Urinary bladder (tissue), 4 donors: ENCODE results near the gene TMEM154. TPM values are rescaled to one million over a fixed set of nuclear protein-coding genes. Genes with fewer than 3 reads are reported as not detected.
"Not testable (repeated sequence)": the region's sequence is repeated elsewhere in the genome, so short reads cannot be mapped to it uniquely, and the experiment has no call there.

Source experiments
- DNase-seq: peaks from one replicate; pipeline ENCODE4 v3.0.0-alpha.2; 2015; ENCODE audit errors: extremely low spot score
- H3K27ac ChIP-seq: one replicate; pipeline ENCODE4 v1.5.1; 2013; ENCODE audit warnings: low read depth, mild to moderate bottlenecking, moderate library complexity
- H3K36me3 ChIP-seq: one replicate; pipeline ENCODE4 v1.6.1; 2013; ENCODE audit warnings: mild to moderate bottlenecking, moderate library complexity; ENCODE audit not compliant: insufficient read depth
- H3K4me1 ChIP-seq: one replicate; pipeline ENCODE4 v1.6.1; 2013; ENCODE audit warnings: mild to moderate bottlenecking, moderate library complexity; ENCODE audit not compliant: insufficient read depth
- H3K4me3 ChIP-seq: one replicate; pipeline ENCODE4 v1.5.1; 2013; ENCODE audit warnings: low read depth, low read length
- WGBS: extraction: QIAGEN DNeasy Blood & Tissue Kit; methylation state at CpG from one replicate; pipeline ENCODE4 v1.1.7; 2013; 5-methylcytosine and 5-hydroxymethylcytosine counted together
- polyA plus RNA-seq: library from polyadenylated mRNA; stranded (reverse); fragments of 200-250 nt; gene quantifications from one replicate; pipeline ENCODE4 v1.2.3, GENCODE V29; 2013
- total RNA-seq: library from RNA; depleted of rRNA; stranded (reverse); fragments of >200 nt; gene quantifications from one replicate; pipeline ENCODE4 v1.2.3, GENCODE V29; 2014
- donor health status: healthy with polysubstance abuse.
- donor health status: healthy.

TMEM154 gene
- total and polyA plus RNA-seq, 2 donors = 2.0 to 17.2 TPM

GRCh38 chr4:152668338-152668964, 11.3 kb downstream of the TMEM154 start:
- H3K36me3 ChIP-seq = no peaks in the 10 kb centered on the region
- no peak overlapping the region for H3K27ac ChIP-seq
- no peak overlapping the region for H3K4me3 ChIP-seq
- no peak for DNase-seq
- H3K4me1 ChIP-seq = no peaks in the 10 kb centered on the region
- 77% methylated on average over 11 of the region's 11 CpGs for WGBS

DNA sequence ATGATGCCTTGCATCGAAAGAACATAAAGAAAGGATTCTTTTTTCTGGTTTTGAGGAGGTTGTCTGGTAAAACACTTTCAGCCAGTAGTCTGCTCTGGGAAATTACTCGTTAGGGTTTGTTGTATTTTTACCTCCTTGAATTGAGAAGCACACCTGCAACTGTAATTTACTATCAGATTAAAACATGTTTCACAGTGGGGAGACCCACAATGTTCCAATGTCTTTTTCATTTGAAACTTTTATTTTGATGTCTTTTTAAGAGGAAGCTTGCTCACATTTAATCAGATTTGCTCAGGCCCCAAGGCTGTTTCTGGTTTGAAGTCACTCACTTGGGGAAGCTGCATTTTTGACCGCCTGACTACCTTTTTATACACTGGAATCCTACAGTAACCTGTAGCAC, 12.0 kb downstream of the TMEM154 start:
- Histone ChIP-seq H3K4me1 (no peaks in the 10 kb centered on the region), H3K27ac (no peak overlapping the region), H3K4me3 (no peak overlapping the region), H3K36me3 (no peaks in the 10 kb centered on the region)
- DNase-seq = no peak
- WGBS = 71% methylated on average over 3 of the region's 3 CpGs

DNA sequence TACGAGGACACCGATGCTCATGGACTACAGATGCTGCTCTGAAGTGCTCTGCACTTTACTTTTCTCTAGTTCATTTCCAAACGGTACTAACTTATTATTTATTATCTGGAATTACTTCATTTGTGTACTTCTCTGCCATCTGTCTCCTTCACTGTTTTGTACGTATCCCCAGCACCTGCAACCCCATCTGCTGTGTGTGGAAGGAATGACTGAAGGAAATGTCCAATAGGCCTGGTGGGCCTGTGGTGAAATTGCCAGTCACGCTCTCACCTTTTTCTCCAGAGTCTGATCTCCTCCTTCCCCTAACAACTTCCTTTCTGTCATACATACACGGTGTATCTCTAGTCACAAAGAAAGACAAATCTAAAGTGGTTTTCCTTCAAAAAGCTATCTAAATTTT, 12.9 kb downstream of the TMEM154 start:
- Histone ChIP-seq H3K4me3 (no peak overlapping the region), H3K27ac (no peak overlapping the region), H3K4me1 (no peaks in the 10 kb centered on the region), H3K36me3 (no peaks in the 10 kb centered on the region)
- no peak for DNase-seq
- 77% methylated on average over 6 of the region's 6 CpGs for WGBS

DNA sequence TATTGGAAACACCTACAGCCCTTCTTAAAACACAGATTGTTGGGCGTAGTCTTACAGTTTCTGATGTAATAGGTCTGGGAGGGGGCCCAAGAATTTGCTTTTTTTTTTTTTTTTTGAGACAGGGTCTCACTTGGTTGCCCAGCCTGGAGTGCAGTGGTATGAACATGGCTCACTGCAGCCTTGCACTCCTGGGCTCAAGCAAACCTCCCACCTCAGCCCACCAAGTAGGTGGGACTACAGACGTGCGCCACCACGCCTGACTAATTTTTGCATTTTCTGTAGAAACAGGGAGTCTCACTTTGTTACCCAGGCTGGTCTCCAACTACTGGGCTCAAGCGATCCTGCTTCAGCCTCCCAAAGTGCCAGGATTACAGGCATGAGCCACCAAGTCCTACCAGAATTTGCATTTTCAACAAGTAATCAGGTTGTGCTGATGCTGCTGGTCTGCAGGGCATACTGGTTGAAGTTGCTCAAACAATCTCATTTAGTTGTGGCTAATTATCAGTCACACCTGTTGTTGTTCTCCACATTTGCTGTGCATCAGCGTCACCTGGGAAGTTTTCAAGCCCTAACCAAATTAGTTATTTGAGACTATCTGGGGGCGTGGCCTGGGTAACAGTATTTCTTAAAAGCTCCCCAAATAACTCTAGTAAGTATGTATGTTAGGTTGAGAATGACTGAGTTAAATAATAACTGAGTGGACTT, 14.0 kb downstream of the TMEM154 start:
- DNase-seq = no peak
- Histone ChIP-seq H3K27ac (no peak overlapping the region), H3K4me3 (no peak overlapping the region), H3K36me3 (no peaks in the 10 kb centered on the region), H3K4me1 (no peaks in the 10 kb centered on the region)
- 86% methylated on average over 7 of the region's 7 CpGs for WGBS

GRCh38 chr4:152664067-152664378, 15.8 kb downstream of the TMEM154 start:
- not testable (repeated sequence) for H3K4me3 ChIP-seq, DNase-seq, H3K27ac ChIP-seq, H3K36me3 ChIP-seq, H3K4me1 ChIP-seq
- 75% methylated on average over 4 of the region's 5 CpGs for WGBS

- WGBS = 65% methylated on average over 6 of the region's 6 CpGs
- H3K4me1 ChIP-seq = no peaks in the 10 kb centered on the region
- H3K4me3 ChIP-seq = no peak overlapping the region
- H3K27ac ChIP-seq = no peak overlapping the region
- H3K36me3 ChIP-seq = no peaks in the 10 kb centered on the region
- DNase-seq = no peak
Measured at GRCh38 chr4:152663203-152664066, 16.4 kb downstream of the TMEM154 start.

- no peaks in the 10 kb centered on the region for H3K36me3 ChIP-seq
- DNase-seq = no peak
- H3K4me1 ChIP-seq = no peaks in the 10 kb centered on the region
- no peak overlapping the region for H3K4me3 ChIP-seq
- WGBS = 70% methylated on average over 2 of the region's 2 CpGs
- H3K27ac ChIP-seq = no peak overlapping the region
Measured at GRCh38 chr4:152661649-152662048, 18.1 kb downstream of the TMEM154 start.

- no peaks in the 10 kb centered on the region for H3K4me1 ChIP-seq
- H3K4me3 ChIP-seq = no peak overlapping the region
- WGBS = 66% methylated on average over 5 of the region's 5 CpGs
- H3K27ac ChIP-seq = no peak overlapping the region
- DNase-seq = no peak
- H3K36me3 ChIP-seq = no peaks in the 10 kb centered on the region
Measured at GRCh38 chr4:152660526-152660925, 19.3 kb downstream of the TMEM154 start.

- no peak for DNase-seq
- no peak overlapping the region for H3K4me3 ChIP-seq
- no peak overlapping the region for H3K27ac ChIP-seq
- WGBS = 90% methylated on average over 4 of the region's 4 CpGs
- H3K4me1 ChIP-seq = no peaks in the 10 kb centered on the region
- no peaks in the 10 kb centered on the region for H3K36me3 ChIP-seq
Measured at GRCh38 chr4:152659806-152660205, 20.0 kb downstream of the TMEM154 start.

GRCh38 chr4:152657657-152658056, 22.1 kb downstream of the TMEM154 start:
- 88% methylated on average over 2 of the region's 2 CpGs for WGBS
- Histone ChIP-seq H3K36me3 (peaks cover 2% of the 10 kb centered on the region), H3K27ac (no peak overlapping the region), H3K4me3 (no peak overlapping the region), H3K4me1 (no peaks in the 10 kb centered on the region)
- no peak for DNase-seq

DNA sequence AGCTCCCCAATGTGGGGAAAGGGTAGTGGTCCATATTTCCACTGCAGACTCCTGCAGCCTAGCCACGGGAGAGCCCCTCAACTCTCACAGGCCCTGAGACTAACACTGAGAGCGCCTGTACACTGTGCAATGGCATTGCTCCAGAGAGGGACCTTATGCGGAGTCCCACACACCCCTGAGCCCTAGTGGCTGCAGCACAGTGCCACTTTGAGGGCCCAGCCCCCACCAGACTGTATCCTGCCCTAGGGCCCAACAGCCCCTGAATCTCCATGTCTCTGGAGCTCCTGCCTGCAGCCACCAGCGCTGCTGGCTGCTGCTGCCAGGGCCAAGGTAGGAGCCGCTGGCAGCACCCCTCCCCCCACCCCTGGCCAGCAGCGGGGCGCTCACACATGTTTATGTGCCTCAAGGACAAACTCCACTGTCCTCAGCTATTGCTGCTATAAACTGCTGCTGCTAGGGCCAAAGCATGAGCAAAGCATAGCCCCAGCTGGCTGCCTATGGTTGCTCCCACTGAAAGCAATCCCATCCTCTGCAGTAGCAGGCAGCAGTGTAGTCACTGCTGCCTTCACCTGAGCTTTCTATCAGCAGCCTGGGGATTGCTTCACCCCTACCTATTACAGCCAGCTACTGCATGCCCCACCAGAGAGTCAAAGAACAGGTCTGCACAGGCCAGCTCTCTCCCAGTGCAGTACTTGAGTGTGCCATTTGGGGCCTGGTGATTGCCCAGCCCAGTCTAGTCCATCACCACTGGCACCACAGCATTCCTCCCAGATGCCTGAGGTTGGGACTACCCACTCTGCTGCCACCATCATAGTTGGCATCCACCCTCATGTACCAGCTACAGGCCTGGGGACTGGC, 24.3 kb downstream of the TMEM154 start:
- no peak for DNase-seq
- 72% methylated on average over 7 of the region's 7 CpGs for WGBS
- Histone ChIP-seq H3K4me3 (no peak overlapping the region), H3K27ac (no peak overlapping the region), H3K4me1 (no peaks in the 10 kb centered on the region), H3K36me3 (peaks cover 2% of the 10 kb centered on the region)

GRCh38 chr4:152652102-152652501, 27.7 kb downstream of the TMEM154 start:
- WGBS = 89% methylated on average over 1 of the region's 1 CpG
- H3K4me1 ChIP-seq = no peaks in the 10 kb centered on the region
- H3K4me3 ChIP-seq = no peak overlapping the region
- peaks cover 2% of the 10 kb centered on the region for H3K36me3 ChIP-seq
- H3K27ac ChIP-seq = no peak overlapping the region
- DNase-seq = no peak

DNA sequence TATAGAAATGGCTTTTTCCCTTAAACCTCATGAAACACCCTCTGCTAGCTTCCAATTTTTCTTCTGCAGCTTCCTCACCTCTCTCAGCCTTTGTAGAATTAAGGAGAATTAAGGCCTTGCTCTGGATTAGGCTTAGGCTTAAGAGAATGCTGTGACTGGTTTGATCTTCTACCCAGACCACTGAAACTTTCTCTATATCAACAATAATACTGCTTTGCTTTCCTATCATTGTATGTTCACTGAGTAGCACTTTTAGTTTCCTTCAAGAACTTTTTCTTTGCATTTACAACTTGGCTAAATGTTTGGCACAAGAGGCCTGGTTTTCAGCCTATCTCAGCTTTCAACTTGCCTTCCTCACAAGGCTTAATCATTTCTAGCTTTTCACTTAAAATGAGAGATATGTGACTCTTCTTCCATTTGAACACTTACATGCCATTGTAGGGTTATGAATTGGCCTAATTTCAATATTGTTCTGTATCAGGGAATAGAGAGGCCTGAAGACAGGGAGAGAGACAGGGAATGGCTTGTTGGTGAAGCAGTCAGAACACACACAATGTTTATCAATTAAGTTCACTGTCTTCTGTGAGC, 28.2 kb downstream of the TMEM154 start:
- H3K36me3 ChIP-seq = peaks cover 2% of the 10 kb centered on the region
- no peak overlapping the region for H3K4me3 ChIP-seq
- H3K4me1 ChIP-seq = no peaks in the 10 kb centered on the region
- no peak for DNase-seq
- H3K27ac ChIP-seq = no peak overlapping the region
